ENCODE results near the gene RIPPLY2.

RIPPLY2 gene

GRCh38 chr6:83905648-83906047 lies 52.5 kb downstream of the RIPPLY2 start:
- no peak for TF ChIP-seq CTCF (IDR thresholded peaks at IDR 0.05; ENCODE audit: extremely low read depth, missing control alignments)
- DNase-seq (ENCODE audit: low spot score) = no peak

Data from GM20000 (cell line).